AG04449 (cell line): ENCODE data around the gene KCNN3.

ENCODE experiments used
- CTCF ChIA-PET: fragments of 350-600 bp; formaldehyde crosslinking; extraction: SDS; loops from one replicate; lab custom pipeline; 2021; ENCODE audit warnings: antibody characterized with exemption; lab: Yijun Ruan, JAX
- POLR2A ChIA-PET: fragments of 400-600, 350-600 bp; formaldehyde crosslinking; extraction: SDS; loops from one replicate; lab custom pipeline; 2020; ENCODE audit warnings: antibody characterized with exemption, inconsistent platforms; lab: Yijun Ruan, JAX
- DNase-seq: peaks from one replicate; pipeline ENCODE4 v3.0.0-alpha.2; 2010; ENCODE audit warnings: low read depth, low spot score
- H3K4me3 ChIP-seq: 2 replicates; pipeline ENCODE4 v1.5.1; 2011; ENCODE audit warnings: low read depth, mild to moderate bottlenecking, control low read depth, low read length
- TF ChIP-seq, protein P1 (sequence below): IDR thresholded peaks from one replicate; pipeline ENCODE4 v1.5.1; 2011; ENCODE audit warnings: mild to moderate bottlenecking, moderate library complexity, low read length, control low read depth, inconsistent platforms; ENCODE audit not compliant: insufficient read depth; ENCODE audit errors: missing control alignments

KCNN3 gene

GRCh38 chr1:154855186-154855851 is 14.8 kb downstream of the KCNN3 start:
- TF ChIP-seq, protein P1, sequence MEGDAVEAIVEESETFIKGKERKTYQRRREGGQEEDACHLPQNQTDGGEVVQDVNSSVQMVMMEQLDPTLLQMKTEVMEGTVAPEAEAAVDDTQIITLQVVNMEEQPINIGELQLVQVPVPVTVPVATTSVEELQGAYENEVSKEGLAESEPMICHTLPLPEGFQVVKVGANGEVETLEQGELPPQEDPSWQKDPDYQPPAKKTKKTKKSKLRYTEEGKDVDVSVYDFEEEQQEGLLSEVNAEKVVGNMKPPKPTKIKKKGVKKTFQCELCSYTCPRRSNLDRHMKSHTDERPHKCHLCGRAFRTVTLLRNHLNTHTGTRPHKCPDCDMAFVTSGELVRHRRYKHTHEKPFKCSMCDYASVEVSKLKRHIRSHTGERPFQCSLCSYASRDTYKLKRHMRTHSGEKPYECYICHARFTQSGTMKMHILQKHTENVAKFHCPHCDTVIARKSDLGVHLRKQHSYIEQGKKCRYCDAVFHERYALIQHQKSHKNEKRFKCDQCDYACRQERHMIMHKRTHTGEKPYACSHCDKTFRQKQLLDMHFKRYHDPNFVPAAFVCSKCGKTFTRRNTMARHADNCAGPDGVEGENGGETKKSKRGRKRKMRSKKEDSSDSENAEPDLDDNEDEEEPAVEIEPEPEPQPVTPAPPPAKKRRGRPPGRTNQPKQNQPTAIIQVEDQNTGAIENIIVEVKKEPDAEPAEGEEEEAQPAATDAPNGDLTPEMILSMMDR = no peak
- ChIA-PET POLR2A (no interaction called here), CTCF (interaction anchor here (0.9 to 1.3 kb wide), 3 partner anchors 10 to 23 kb away, joined by 3 to 6 read pairs (median 5); no protein-coding TSS in a partner anchor)
- no peak overlapping the region for H3K4me3 ChIP-seq
- no peak for DNase-seq

DNA sequence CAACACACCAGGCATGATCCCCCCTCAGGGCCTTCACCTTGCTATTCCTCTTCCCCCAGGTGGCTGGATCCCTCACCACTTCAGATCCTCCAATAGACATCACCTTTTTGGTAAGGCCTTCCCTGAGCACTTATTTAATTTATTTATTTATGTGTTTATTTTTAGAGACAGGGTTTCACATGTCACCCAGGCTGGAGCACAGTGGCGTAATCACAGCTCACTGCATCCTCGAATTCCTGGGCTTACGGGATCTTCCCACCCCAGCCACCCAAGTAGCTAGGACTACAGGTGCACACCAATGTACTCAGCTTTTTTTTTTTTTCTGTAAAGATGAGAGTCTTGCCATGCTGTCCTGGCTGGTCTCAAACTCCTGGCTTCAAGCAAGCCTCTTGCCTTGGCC is 17.2 kb downstream of the KCNN3 start:
- TF ChIP-seq, protein P1 = no peak
- H3K4me3 ChIP-seq = no peak overlapping the region
- no peak for DNase-seq
- ChIA-PET CTCF (interaction anchor here (0.9 to 1.9 kb wide), 3 partner anchors 10 to 33 kb away, joined by 3 to 14 read pairs (median 4); no protein-coding TSS in a partner anchor), POLR2A (interaction anchor here (0.7 kb wide), 1 partner anchor 280 kb away, joined by 3 read pairs; no protein-coding TSS in a partner anchor)

GRCh38 chr1:154851392-154852177 is 18.5 kb downstream of the KCNN3 start:
- DNase-seq = no peak
- no peak overlapping the region for H3K4me3 ChIP-seq
- ChIA-PET CTCF (interaction anchor here (1.9 to 4.2 kb wide), 2 partner anchors 11 to 32 kb away, joined by 4 to 21 read pairs; no protein-coding TSS in a partner anchor), POLR2A (no interaction called here)
- TF ChIP-seq, protein P1 = no peak

DNA sequence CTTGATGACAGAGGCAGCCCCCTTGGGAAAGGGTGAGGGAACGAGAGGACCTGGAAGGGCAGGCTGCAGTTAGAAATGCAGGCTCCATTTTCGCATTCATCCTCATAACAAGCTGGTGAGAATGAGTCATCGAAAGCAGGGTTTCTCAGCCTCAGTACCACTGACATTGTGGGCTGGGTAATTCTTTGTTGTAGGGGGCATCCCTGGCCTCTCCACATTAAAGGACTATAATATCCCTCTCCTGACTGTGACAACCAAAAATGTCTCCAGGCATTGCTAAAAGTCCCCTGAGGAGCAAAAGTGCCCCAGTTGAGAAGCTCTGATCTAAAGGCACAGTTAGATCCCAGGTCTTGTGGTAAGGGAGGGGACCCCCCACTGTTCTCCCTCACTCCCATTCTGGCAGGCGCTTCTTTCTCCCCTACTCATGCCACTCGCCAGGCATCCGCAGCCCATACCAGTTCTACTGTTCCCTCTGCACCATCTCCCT is 20.4 kb downstream of the KCNN3 start:
- no peak overlapping the region for H3K4me3 ChIP-seq
- CTCF ChIA-PET = interaction anchor here (0.9 to 4.2 kb wide), 7 partner anchors 8 to 89 kb away, joined by 3 to 21 read pairs (median 3); partner anchors contain the start of gene KCNN3
- DNase-seq = no peak
- TF ChIP-seq, protein P1 = no peak
- POLR2A ChIA-PET = no interaction called here

- H3K4me3 ChIP-seq = no peak overlapping the region
- CTCF ChIA-PET = interaction anchor here (0.8 to 4.2 kb wide), 8 partner anchors 9 to 30 kb away, joined by 3 to 21 read pairs (median 3); partner anchors contain the start of gene KCNN3
- POLR2A ChIA-PET = no interaction called here
- TF ChIP-seq, protein P1 = no peak
- no peak for DNase-seq
Measured at GRCh38 chr1:154848983-154849382, 21.1 kb downstream of the KCNN3 start.

GRCh38 chr1:154847891-154848290 is 22.2 kb downstream of the KCNN3 start:
- no peak overlapping the region for H3K4me3 ChIP-seq
- no peak for DNase-seq
- ChIA-PET POLR2A (no interaction called here), CTCF (interaction anchor here (0.8 to 4.2 kb wide), 5 partner anchors 8 to 18 kb away, joined by 3 to 21 read pairs (median 3); no protein-coding TSS in a partner anchor)
- TF ChIP-seq, protein P1 = no peak
